SK-N-SH (cell line): Measurements from ENCODE around the gene STPG2. TPM values are rescaled to one million over a fixed set of nuclear protein-coding genes. Genes with fewer than 3 reads are reported as not detected.

Experiments
- CTCF ChIA-PET: fragments of 300-600, 350-600 bp; formaldehyde crosslinking; extraction: SDS; loops from one replicate; lab custom pipeline; 2021; lab: Yijun Ruan, JAX
- POLR2A ChIA-PET: fragments of 350-600 bp; sonication (Branson Sonifier 250); formaldehyde crosslinking; extraction: SDS; loops from one replicate; lab custom pipeline; 2020; ENCODE audit warnings: antibody characterized with exemption, inconsistent platforms; lab: Yijun Ruan, JAX
- DNase-seq: peaks from one replicate; pipeline ENCODE4 v3.0.0; 2012
- H2AFZ ChIP-seq: fragments of 200-600 bp; sonication (generic); 2 replicates; pipeline ENCODE4 v1.8.1; 2016; ENCODE audit warnings: antibody characterized with exemption, mild to moderate bottlenecking, low read depth
- H3F3A ChIP-seq: fragments of 200-600 bp; sonication (generic); replicated peaks from 2 replicates; pipeline ENCODE3; 2016; ENCODE audit warnings: antibody characterized with exemption, mild to moderate bottlenecking; ENCODE audit not compliant: insufficient read depth
- H3K27ac ChIP-seq, 2 experiments: fragments of 200-500 bp in 1 of 2; fragments of 200-600 bp in 1 of 2; sonication (Bioruptor generic) in 1 of 2; sonication (generic), shearing (Covaris generic) in 1 of 2; 2 replicates each; pipeline versions ENCODE4 v1.5.1 to v1.6.1; 2014 to 2016; ENCODE audit warnings: low read depth in 2 of 2, inconsistent platforms in 1 of 2, low read length in 1 of 2, mild to moderate bottlenecking in 1 of 2, mixed read lengths in 1 of 2
- H3K27me3 ChIP-seq: fragments of 200-600 bp; sonication (generic), shearing (Covaris generic); 2 replicates; pipeline ENCODE4 v1.6.1; 2016; ENCODE audit warnings: mixed run types; ENCODE audit not compliant: insufficient read depth
- H3K36me3 ChIP-seq, 2 experiments: fragments of 200-500 bp in 1 of 2; fragments of 200-600 bp in 1 of 2; sonication (Bioruptor generic) in 1 of 2; sonication (generic) in 1 of 2; replicated peaks in 1 of 2; 2 replicates each; pipeline versions ENCODE3 to v1.5.1; 2014 to 2016; ENCODE audit warnings: low read length in 1 of 2, mild to moderate bottlenecking in 1 of 2; ENCODE audit not compliant: insufficient read depth in 2 of 2, control insufficient read depth in 1 of 2
- H3K4me1 ChIP-seq, 2 experiments: fragments of 200-500 bp in 1 of 2; fragments of 200-600 bp in 1 of 2; sonication (Bioruptor generic) in 1 of 2; sonication (generic), shearing (Covaris generic) in 1 of 2; 2 replicates each; pipeline versions ENCODE4 v1.5.1 to v1.6.1; 2014 to 2016; ENCODE audit warnings: low read depth in 1 of 2, low read length in 1 of 2, mixed run types in 1 of 2; ENCODE audit not compliant: insufficient read depth in 2 of 2, control insufficient read depth in 1 of 2
- H3K4me2 ChIP-seq: fragments of 200-600 bp; sonication (generic), shearing (Covaris generic); 2 replicates; pipeline ENCODE4 v1.6.1; 2017; ENCODE audit warnings: mixed run types
- H3K4me3 ChIP-seq, 2 experiments: fragments of 200-500 bp in 1 of 2; fragments of 200-600 bp in 1 of 2; sonication (Bioruptor generic) in 1 of 2; sonication (generic), shearing (Covaris generic) in 1 of 2; 2 replicates each; pipeline versions ENCODE4 v1.5.1 to v1.8.1; 2014 to 2016; ENCODE audit warnings: low read depth in 2 of 2, inconsistent platforms in 1 of 2, low read length in 1 of 2, mild to moderate bottlenecking in 1 of 2, mixed read lengths in 1 of 2, moderate library complexity in 1 of 2
- H3K79me2 ChIP-seq: fragments of 200-600 bp; sonication (generic); 2 replicates; pipeline ENCODE4 v1.8.1; 2017; ENCODE audit warnings: mild to moderate bottlenecking; ENCODE audit not compliant: insufficient read depth
- H3K9ac ChIP-seq: fragments of 200-600 bp; sonication (generic); 2 replicates; pipeline ENCODE4 v1.6.1; 2017; ENCODE audit warnings: mixed run types
- H3K9me2 ChIP-seq: fragments of 200-600 bp; sonication (generic); 2 replicates; pipeline ENCODE4 v1.6.1; 2017; ENCODE audit warnings: mixed run types
- H3K9me3 ChIP-seq: fragments of 200-600 bp; sonication (generic); 2 replicates; pipeline ENCODE4 v1.6.1; 2017; ENCODE audit warnings: mixed run types, mild to moderate bottlenecking, moderate library complexity
- H4K20me1 ChIP-seq: fragments of 200-600 bp; sonication (generic); 2 replicates; pipeline ENCODE4 v1.6.1; 2017; ENCODE audit warnings: mild to moderate bottlenecking, mixed run types; ENCODE audit not compliant: insufficient read depth
- ELF1 ChIP-seq: IDR thresholded peaks from 2 replicates; pipeline ENCODE4 v1.4.0; 2012
- FOSL2 ChIP-seq: IDR thresholded peaks from 2 replicates; pipeline ENCODE4 v1.4.0; 2012; ENCODE audit warnings: low read depth, mild to moderate bottlenecking, moderate library complexity, borderline replicate concordance
- FOXM1 ChIP-seq: IDR thresholded peaks from 2 replicates; pipeline ENCODE4 v1.4.0; 2012; ENCODE audit warnings: low read depth, mild to moderate bottlenecking
- NFIC ChIP-seq: IDR thresholded peaks from 2 replicates; pipeline ENCODE4 v1.4.0; 2012; ENCODE audit warnings: borderline replicate concordance
- RAD21 ChIP-seq: IDR thresholded peaks from 2 replicates; pipeline ENCODE4 v1.6.1; 2012; ENCODE audit warnings: mild to moderate bottlenecking, low read length
- RCOR1 ChIP-seq: fragments of 150-350 bp; IDR thresholded peaks from 2 replicates; pipeline ENCODE4 v1.6.1; 2017; ENCODE audit warnings: antibody characterized with exemption, low read length
- SMC3 ChIP-seq: IDR thresholded peaks from 2 replicates; pipeline ENCODE4 v1.6.1; 2012; ENCODE audit warnings: low read depth, low read length, improper control_type of control experiment
- TAF1 ChIP-seq: IDR thresholded peaks from 2 replicates; pipeline ENCODE4 v1.6.1; 2012; ENCODE audit warnings: low read depth, mild to moderate bottlenecking, low read length, moderate library complexity, borderline replicate concordance
- YY1 ChIP-seq: IDR thresholded peaks from 2 replicates; pipeline ENCODE4 v1.4.0; 2012; ENCODE audit warnings: low read depth, mild to moderate bottlenecking
- WGBS: methylation state at CpG from one replicate; pipeline ENCODE4 v1.1.6; 2017; ENCODE audit warnings: low lambda C conversion rate; 5-methylcytosine and 5-hydroxymethylcytosine counted together
- polyA plus RNA-seq, 3 experiments: library from polyadenylated mRNA; depleted of rRNA; stranded (reverse); fragments of >200 nt; gene quantifications; 2 replicates each; pipeline ENCODE4 v1.2.3, GENCODE V29; 2012
- TF ChIP-seq, protein P1 (sequence below): IDR thresholded peaks from 2 replicates; pipeline ENCODE4 v1.6.1; 2012; ENCODE audit warnings: mild to moderate bottlenecking, low read depth, low read length, moderate library complexity
- TF ChIP-seq, protein P2 (sequence below): IDR thresholded peaks from 2 replicates; pipeline ENCODE4 v1.4.0; 2012; ENCODE audit warnings: low read depth
- TF ChIP-seq, protein P3 (sequence below): fragments of 150-350 bp; IDR thresholded peaks from 2 replicates; pipeline ENCODE4 v1.6.1; 2016; ENCODE audit warnings: mild to moderate bottlenecking, low read depth, low read length
- TF ChIP-seq, protein P4 (sequence below): IDR thresholded peaks from 2 replicates; pipeline ENCODE4; 2012

STPG2 gene
- polyA plus RNA-seq, 1 of the 3 experiments (the other 2 are of a cell fraction), result not detected

DNA sequence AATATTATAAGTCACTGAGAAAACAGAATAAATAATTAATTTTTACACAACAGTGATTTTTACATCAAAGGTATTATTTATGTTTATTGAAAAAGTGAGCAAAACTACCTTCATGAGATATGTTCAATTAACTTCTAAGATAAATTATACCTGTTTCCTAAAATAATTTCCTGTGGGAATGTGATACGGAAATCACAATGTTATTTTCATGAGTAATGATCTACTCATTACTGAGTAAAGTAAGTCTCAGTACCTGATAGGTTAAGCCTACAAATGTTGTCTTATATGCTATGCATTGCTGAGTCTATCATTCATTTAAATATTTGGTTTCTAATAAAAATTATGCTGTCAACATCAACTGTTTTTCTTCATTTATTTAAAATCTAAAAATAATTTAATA, 324.0 kb downstream of the STPG2 start:
- TF ChIP-seq SMC3 (no peak), YY1 (no peak), FOSL2 (no peak), ELF1 (no peak), FOXM1 (no peak), NFIC (no peak), RCOR1 (no peak), TAF1 (no peak), RAD21 (no peak)
- TF ChIP-seq, protein P1, sequence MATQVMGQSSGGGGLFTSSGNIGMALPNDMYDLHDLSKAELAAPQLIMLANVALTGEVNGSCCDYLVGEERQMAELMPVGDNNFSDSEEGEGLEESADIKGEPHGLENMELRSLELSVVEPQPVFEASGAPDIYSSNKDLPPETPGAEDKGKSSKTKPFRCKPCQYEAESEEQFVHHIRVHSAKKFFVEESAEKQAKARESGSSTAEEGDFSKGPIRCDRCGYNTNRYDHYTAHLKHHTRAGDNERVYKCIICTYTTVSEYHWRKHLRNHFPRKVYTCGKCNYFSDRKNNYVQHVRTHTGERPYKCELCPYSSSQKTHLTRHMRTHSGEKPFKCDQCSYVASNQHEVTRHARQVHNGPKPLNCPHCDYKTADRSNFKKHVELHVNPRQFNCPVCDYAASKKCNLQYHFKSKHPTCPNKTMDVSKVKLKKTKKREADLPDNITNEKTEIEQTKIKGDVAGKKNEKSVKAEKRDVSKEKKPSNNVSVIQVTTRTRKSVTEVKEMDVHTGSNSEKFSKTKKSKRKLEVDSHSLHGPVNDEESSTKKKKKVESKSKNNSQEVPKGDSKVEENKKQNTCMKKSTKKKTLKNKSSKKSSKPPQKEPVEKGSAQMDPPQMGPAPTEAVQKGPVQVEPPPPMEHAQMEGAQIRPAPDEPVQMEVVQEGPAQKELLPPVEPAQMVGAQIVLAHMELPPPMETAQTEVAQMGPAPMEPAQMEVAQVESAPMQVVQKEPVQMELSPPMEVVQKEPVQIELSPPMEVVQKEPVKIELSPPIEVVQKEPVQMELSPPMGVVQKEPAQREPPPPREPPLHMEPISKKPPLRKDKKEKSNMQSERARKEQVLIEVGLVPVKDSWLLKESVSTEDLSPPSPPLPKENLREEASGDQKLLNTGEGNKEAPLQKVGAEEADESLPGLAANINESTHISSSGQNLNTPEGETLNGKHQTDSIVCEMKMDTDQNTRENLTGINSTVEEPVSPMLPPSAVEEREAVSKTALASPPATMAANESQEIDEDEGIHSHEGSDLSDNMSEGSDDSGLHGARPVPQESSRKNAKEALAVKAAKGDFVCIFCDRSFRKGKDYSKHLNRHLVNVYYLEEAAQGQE, result no peak
- TF ChIP-seq, protein P2, sequence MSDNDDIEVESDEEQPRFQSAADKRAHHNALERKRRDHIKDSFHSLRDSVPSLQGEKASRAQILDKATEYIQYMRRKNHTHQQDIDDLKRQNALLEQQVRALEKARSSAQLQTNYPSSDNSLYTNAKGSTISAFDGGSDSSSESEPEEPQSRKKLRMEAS, result no peak
- TF ChIP-seq, protein P3, sequence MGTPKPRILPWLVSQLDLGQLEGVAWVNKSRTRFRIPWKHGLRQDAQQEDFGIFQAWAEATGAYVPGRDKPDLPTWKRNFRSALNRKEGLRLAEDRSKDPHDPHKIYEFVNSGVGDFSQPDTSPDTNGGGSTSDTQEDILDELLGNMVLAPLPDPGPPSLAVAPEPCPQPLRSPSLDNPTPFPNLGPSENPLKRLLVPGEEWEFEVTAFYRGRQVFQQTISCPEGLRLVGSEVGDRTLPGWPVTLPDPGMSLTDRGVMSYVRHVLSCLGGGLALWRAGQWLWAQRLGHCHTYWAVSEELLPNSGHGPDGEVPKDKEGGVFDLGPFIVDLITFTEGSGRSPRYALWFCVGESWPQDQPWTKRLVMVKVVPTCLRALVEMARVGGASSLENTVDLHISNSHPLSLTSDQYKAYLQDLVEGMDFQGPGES, result no peak
- TF ChIP-seq, protein P4, sequence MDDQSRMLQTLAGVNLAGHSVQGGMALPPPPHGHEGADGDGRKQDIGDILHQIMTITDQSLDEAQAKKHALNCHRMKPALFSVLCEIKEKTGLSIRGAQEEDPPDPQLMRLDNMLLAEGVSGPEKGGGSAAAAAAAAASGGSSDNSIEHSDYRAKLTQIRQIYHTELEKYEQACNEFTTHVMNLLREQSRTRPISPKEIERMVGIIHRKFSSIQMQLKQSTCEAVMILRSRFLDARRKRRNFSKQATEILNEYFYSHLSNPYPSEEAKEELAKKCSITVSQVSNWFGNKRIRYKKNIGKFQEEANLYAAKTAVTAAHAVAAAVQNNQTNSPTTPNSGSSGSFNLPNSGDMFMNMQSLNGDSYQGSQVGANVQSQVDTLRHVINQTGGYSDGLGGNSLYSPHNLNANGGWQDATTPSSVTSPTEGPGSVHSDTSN, result no peak
- Histone ChIP-seq H3F3A (no peaks in the 10 kb centered on the region), H3K27me3 (no peaks in the 10 kb centered on the region), H3K36me3 (no peaks in the 10 kb centered on the region), H2AFZ (no peak overlapping the region), H3K9me3 (no peaks in the 10 kb centered on the region), H3K4me2 (no peak overlapping the region), H3K4me1 (no peaks in the 10 kb centered on the region), H3K79me2 (no peaks in the 10 kb centered on the region), H3K4me3 (no peak overlapping the region), H3K9ac (no peak overlapping the region), H4K20me1 (no peaks in the 10 kb centered on the region), H3K9me2 (no peaks in the 10 kb centered on the region), H3K27ac (no peak overlapping the region)
- 48% methylated on average over 1 of the region's 1 CpG for WGBS
- ChIA-PET CTCF (no interaction called here), POLR2A (no interaction called here)
- DNase-seq, result no peak
